Measurements from ENCODE around the gene TMCO4. TPM values are rescaled to one million over a fixed set of nuclear protein-coding genes. Genes with fewer than 3 reads are reported as not detected.

TMCO4 gene
- total RNA-seq, 1 donor from 2014 or later = 10.2 TPM

DNA sequence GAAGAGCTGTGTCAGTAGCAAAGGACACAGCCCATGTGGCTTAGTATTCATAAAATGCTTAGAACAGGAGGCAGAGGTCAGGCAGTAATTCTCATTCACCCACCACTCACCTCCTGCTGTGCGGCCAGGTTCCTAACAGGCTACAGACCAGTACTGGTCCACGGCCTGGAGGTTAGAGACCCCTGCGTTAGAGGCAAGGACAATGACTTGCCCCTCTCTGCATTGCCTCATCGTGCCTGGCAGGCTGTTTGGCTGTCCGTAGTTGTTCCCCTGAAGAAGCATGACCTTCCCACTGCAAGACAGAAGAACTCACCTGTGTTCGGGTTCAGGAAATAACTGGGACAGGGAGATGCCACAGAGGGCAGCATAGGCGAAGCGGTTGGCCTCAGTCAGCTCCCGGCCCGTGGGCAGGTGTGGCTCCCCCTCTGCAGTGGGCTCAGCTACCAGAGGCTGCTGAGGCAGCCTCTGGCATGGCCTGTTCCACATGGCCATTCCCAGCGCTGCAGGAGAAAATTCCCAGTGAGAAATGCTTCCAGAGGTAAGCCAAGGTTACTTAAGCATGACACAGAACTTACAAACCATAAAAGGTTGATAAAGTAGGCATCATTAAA lies 19.3 kb downstream of the TMCO4 start:
- Mint-ChIP-seq H3K9me3 (no peaks in the 10 kb centered on the region), H3K4me3 (no peak overlapping the region), H3K27me3 (no peaks in the 10 kb centered on the region), H3K4me1 (ENCODE audit: unreplicated experiment) (peaks cover 2% of the 10 kb centered on the region), H3K27ac (no peak overlapping the region), H3K36me3 (peaks cover 3% of the 10 kb centered on the region)
- DNase-seq (ENCODE audit: extremely low spot score, unreplicated experiment) = no peak
- TF ChIP-seq, protein P1, sequence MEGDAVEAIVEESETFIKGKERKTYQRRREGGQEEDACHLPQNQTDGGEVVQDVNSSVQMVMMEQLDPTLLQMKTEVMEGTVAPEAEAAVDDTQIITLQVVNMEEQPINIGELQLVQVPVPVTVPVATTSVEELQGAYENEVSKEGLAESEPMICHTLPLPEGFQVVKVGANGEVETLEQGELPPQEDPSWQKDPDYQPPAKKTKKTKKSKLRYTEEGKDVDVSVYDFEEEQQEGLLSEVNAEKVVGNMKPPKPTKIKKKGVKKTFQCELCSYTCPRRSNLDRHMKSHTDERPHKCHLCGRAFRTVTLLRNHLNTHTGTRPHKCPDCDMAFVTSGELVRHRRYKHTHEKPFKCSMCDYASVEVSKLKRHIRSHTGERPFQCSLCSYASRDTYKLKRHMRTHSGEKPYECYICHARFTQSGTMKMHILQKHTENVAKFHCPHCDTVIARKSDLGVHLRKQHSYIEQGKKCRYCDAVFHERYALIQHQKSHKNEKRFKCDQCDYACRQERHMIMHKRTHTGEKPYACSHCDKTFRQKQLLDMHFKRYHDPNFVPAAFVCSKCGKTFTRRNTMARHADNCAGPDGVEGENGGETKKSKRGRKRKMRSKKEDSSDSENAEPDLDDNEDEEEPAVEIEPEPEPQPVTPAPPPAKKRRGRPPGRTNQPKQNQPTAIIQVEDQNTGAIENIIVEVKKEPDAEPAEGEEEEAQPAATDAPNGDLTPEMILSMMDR (conservative IDR thresholded peaks at IDR 0.05) = no peak

- DNase-seq (ENCODE audit: extremely low spot score, unreplicated experiment) = no peak
Observed at GRCh38 chr1:19776933-19777332, 22.8 kb downstream of the TMCO4 start.

GRCh38 chr1:19776287-19776686 lies 23.4 kb downstream of the TMCO4 start:
- no peak for DNase-seq (ENCODE audit: extremely low spot score, unreplicated experiment)
- H3K36me3 Mint-ChIP-seq = peaks cover 3% of the 10 kb centered on the region
- no peak overlapping the region for H3K27ac Mint-ChIP-seq
- H3K4me1 Mint-ChIP-seq (ENCODE audit: unreplicated experiment) = no peaks in the 10 kb centered on the region
- TF ChIP-seq, protein P1 (conservative IDR thresholded peaks at IDR 0.05) = no peak
- no peaks in the 10 kb centered on the region for H3K9me3 Mint-ChIP-seq
- H3K4me3 Mint-ChIP-seq = no peak overlapping the region
- no peaks in the 10 kb centered on the region for H3K27me3 Mint-ChIP-seq

More at GRCh38 chr1:19776933-19777332, 22.8 kb downstream of the TMCO4 start:
- H3K4me3 Mint-ChIP-seq = no peak overlapping the region
- no peaks in the 10 kb centered on the region for H3K27me3 Mint-ChIP-seq
- TF ChIP-seq, protein P1 (conservative IDR thresholded peaks at IDR 0.05) = no peak
- no peak overlapping the region for H3K27ac Mint-ChIP-seq
- no peaks in the 10 kb centered on the region for H3K9me3 Mint-ChIP-seq
- H3K36me3 Mint-ChIP-seq = peaks cover 3% of the 10 kb centered on the region
- no peaks in the 10 kb centered on the region for H3K4me1 Mint-ChIP-seq (ENCODE audit: unreplicated experiment)

DNA sequence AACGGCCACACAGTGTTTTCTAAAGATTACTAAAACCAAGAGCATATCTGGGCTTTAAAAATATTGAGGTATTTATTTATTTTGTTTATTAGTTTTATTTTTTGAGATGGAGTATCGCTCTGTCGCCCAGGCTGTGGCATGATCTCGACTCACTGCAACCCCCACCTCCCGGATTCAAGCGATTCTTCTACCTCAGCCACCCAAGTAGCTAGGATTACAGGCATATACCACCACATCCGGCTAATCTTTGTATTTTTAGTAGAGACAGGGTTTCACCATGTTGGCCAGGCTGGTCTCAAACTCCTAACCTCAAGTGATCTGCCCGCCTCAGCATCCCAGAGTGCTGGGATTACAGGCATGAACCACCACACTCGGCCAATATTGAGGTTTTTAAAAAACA lies 23.9 kb downstream of the TMCO4 start:
- TF ChIP-seq, protein P1 (conservative IDR thresholded peaks at IDR 0.05) = no peak
- Mint-ChIP-seq H3K4me1 (ENCODE audit: unreplicated experiment) (no peaks in the 10 kb centered on the region), H3K27me3 (no peaks in the 10 kb centered on the region), H3K4me3 (no peak overlapping the region), H3K36me3 (peaks cover 3% of the 10 kb centered on the region), H3K27ac (no peak overlapping the region), H3K9me3 (no peaks in the 10 kb centered on the region)
- no peak for DNase-seq (ENCODE audit: extremely low spot score, unreplicated experiment)

DNA sequence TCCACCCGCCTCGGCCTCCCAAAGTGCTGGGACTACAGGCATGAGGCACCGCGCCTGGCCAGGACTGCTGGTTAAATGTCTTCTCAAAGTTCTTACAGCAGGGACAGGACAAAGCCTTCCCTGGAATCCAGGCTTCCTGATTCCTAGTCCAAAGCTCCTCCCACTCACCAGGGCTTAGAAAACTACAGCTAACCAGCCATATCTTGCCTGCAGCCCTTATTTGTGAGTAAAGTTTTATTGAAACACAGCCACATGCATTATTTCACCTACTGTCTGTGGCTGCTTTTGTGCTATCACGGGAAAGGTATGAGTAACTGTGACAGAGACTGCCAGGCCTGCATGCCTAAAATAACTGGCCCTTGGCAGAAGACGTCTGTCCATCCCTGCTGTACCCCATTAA lies 24.4 kb downstream of the TMCO4 start:
- H3K4me3 Mint-ChIP-seq = no peak overlapping the region

More for the DNA sequence above, 24.4 kb downstream of the TMCO4 start:
- Mint-ChIP-seq H3K27ac (no peak overlapping the region), H3K27me3 (no peaks in the 10 kb centered on the region), H3K9me3 (no peaks in the 10 kb centered on the region), H3K36me3 (peaks cover 3% of the 10 kb centered on the region), H3K4me1 (ENCODE audit: unreplicated experiment) (no peaks in the 10 kb centered on the region)
- DNase-seq (ENCODE audit: extremely low spot score, unreplicated experiment) = no peak
- TF ChIP-seq, protein P1 (conservative IDR thresholded peaks at IDR 0.05) = no peak
